Ovary (tissue), 9 donors: ENCODE results near the gene CSTB. TPM values are rescaled to one million over a fixed set of nuclear protein-coding genes. Genes with fewer than 3 reads are reported as not detected.

Source experiments
- DNase-seq, 5 donors: peaks; one replicate each; pipeline ENCODE4 v3.0.0-alpha.2; 2019 to 2020
- H3K27ac ChIP-seq, 2 donors: fragments of 200-600 bp; one replicate each; pipeline versions ENCODE4 v1.5.1 to v1.8.0; 2019 to 2022
- H3K27me3 ChIP-seq: fragments of 200-600 bp; one replicate; pipeline ENCODE4 v1.8.0; 2022
- H3K36me3 ChIP-seq: fragments of 200-600 bp; sonication (generic); one replicate; pipeline ENCODE4 v1.5.1; 2019
- H3K4me1 ChIP-seq: one replicate; pipeline ENCODE4 v1.8.1; 2013; ENCODE audit warnings: mild to moderate bottlenecking, moderate library complexity; ENCODE audit not compliant: insufficient read depth
- H3K4me3 ChIP-seq: fragments of 200-600 bp; sonication (generic); one replicate; pipeline ENCODE4 v1.5.1; 2017
- H3K9me3 ChIP-seq, 2 donors: fragments of 200-600 bp in 1 of 2; sonication (generic) in 1 of 2; one replicate each; pipeline versions ENCODE4 v1.5.1 to v1.8.1; 2013 to 2019; ENCODE audit warnings: mild to moderate bottlenecking in 1 of 2, moderate library complexity in 1 of 2
- CTCF ChIP-seq, 3 donors: fragments of 450-650 bp in 2 of 3; fragments of 200-600 bp in 1 of 3; IDR thresholded peaks; one replicate each; pipeline versions ENCODE4 v1.5.1 to v1.8.0; 2016 to 2022; ENCODE audit warnings: antibody characterized with exemption in 3 of 3, mild to moderate bottlenecking in 1 of 3
- EP300 ChIP-seq: sonication (generic); formaldehyde crosslinking; IDR thresholded peaks from one replicate; pipeline ENCODE4 v1.6.1; 2017; ENCODE audit warnings: antibody characterized with exemption
- POLR2A ChIP-seq: fragments of 450-650 bp; IDR thresholded peaks from one replicate; pipeline ENCODE4 v1.6.1; 2017; ENCODE audit warnings: antibody characterized with exemption, mild to moderate bottlenecking, moderate library complexity
- WGBS, 3 donors: extraction: QIAGEN DNeasy Blood & Tissue Kit in 1 of 3; methylation state at CpG; one replicate each; pipeline versions ENCODE4 v1.1.5 to v1.1.7; 2013 to 2017; 5-methylcytosine and 5-hydroxymethylcytosine counted together
- intact Hi-C, 4 donors: fragments of 100-400 bp; cut with DNase I; formaldehyde crosslinking; loops; one replicate each; pipeline versions ENCODE4 v1.11.0 to v1.15.1; 2022 to 2023
- polyA plus RNA-seq, 2 donors: library from polyadenylated mRNA; stranded (reverse); fragments of 200-250 nt in 1 of 2; fragments of 350-450 nt in 1 of 2; fragmentation: Illumina TruSeq in 1 of 2; extraction: RNeasy Lipid Tissue Mini Kit (QIAGEN cat#74804) in 1 of 2; gene quantifications; one replicate each; pipeline ENCODE4 v1.2.3, GENCODE V29; 2013 to 2014
- total RNA-seq, 7 donors: library from RNA; depleted of rRNA in 2 of 7; stranded (reverse); fragments of >200 nt in 2 of 7; fragmentation: NEBNext Ultra II Directional in 3 of 7; extraction: Animal tissue kit (Norgen Biotek cat#: 25700) in 3 of 7; gene quantifications; one replicate each; pipeline versions ENCODE4 v1.1.0 to v1.2.4, GENCODE V29; 2016 to 2023
- donor health status: DM: no; HTN: no; CAD: no; lungs with moderate emphysema.
- donor health status: DM: no; HTN: no; CAD: no.
- donor health status: Bipolar disorder and iron deficiency.
- donor health status: DM: yes; HTN: yes; CAD: no.
- donor health status: DM: no; HTN: no; CAD: no.
- donor health status: DM: yes; HTN: yes; CAD: no.

Gene CSTB
- total and polyA plus RNA-seq, 9 donors: 7.2 to 81.8 (median 37.4) TPM

- Histone ChIP-seq H3K27me3 (no peaks in the 10 kb centered on the region), H3K9me3 (no peaks in the 10 kb centered on the region), H3K27ac (no peak overlapping the region), H3K4me3 (no peak overlapping the region), H3K36me3 (no peaks in the 10 kb centered on the region), H3K4me1 (peaks cover 7% of the 10 kb centered on the region)
- no peak for TF ChIP-seq CTCF (IDR thresholded peaks at IDR 0.05)
- no peak for TF ChIP-seq EP300
- no peak for TF ChIP-seq POLR2A
- intact Hi-C loops: no loop called here
- peak in 4 of 5 donors; percentile 54 to 77 (median 68) for DNase-seq
- WGBS, 3 donors: 41 to 61% (median 51%) methylated on average over 34 of the region's 34 CpGs
Measured at GRCh38 chr21:43766734-43767497, 9.2 kb downstream of the CSTB start.

- H3K36me3 ChIP-seq: no peaks in the 10 kb centered on the region
- no peaks in the 10 kb centered on the region for H3K9me3 ChIP-seq
- peaks cover 7% of the 10 kb centered on the region for H3K4me1 ChIP-seq
- 79 to 82% (median 81%) methylated on average over 19 of the region's 19 CpGs for WGBS, 3 donors
- no peak overlapping the region for H3K27ac ChIP-seq
- TF ChIP-seq CTCF (IDR thresholded peaks at IDR 0.05) (no peak), POLR2A (no peak), EP300 (no peak)
- H3K4me3 ChIP-seq: no peak overlapping the region
- intact Hi-C loops: no loop called here
- no peak for DNase-seq
- no peaks in the 10 kb centered on the region for H3K27me3 ChIP-seq
Measured at GRCh38 chr21:43764576-43765495, 11.3 kb downstream of the CSTB start.

GRCh38 chr21:43763901-43764523, 12.1 kb downstream of the CSTB start:
- TF ChIP-seq EP300 (no peak), CTCF (IDR thresholded peaks at IDR 0.05) (no peak), POLR2A (no peak)
- intact Hi-C loops: no loop called here

GRCh38 chr21:43762303-43763128, 13.6 kb downstream of the CSTB start:
- TF ChIP-seq EP300 (no peak), POLR2A (no peak), CTCF (IDR thresholded peaks at IDR 0.05) (no peak)
- Histone ChIP-seq H3K27ac (no peak overlapping the region), H3K4me1 (peaks cover 12% of the 10 kb centered on the region), H3K36me3 (no peaks in the 10 kb centered on the region), H3K27me3 (no peaks in the 10 kb centered on the region), H3K4me3 (no peak overlapping the region), H3K9me3 (no peaks in the 10 kb centered on the region)
- WGBS, 3 donors: 92 to 97% (median 94%) methylated on average over 14 to 15 of the region's 15 CpGs
- no peak for DNase-seq
- intact Hi-C loops: no loop called here

More at GRCh38 chr21:43763901-43764523, 12.1 kb downstream of the CSTB start:
- Histone ChIP-seq H3K4me3 (no peak overlapping the region), H3K27me3 (no peaks in the 10 kb centered on the region), H3K27ac (no peak overlapping the region), H3K9me3 (no peaks in the 10 kb centered on the region), H3K4me1 (peaks cover 7% of the 10 kb centered on the region), H3K36me3 (no peaks in the 10 kb centered on the region)
- WGBS, 3 donors: 86 to 91% (median 86%) methylated on average over 10 of the region's 10 CpGs
- no peak for DNase-seq
